Measurements from ENCODE around the gene ATP11A. TPM values are rescaled to one million over a fixed set of nuclear protein-coding genes. Genes with fewer than 3 reads are reported as not detected.

Gene ATP11A
- total and polyA plus RNA-seq, 2 donors (not counting 3 experiments of a cell fraction or from before 2014, with no cell fraction given): 16.5 to 88.1 TPM

GRCh38 chr13:112896736-112897602 lies 207.1 kb downstream of the ATP11A start:
- no TSS peak for BruUV-seq (replicated peaks)
- Histone ChIP-seq H4K20me1 (replicated peaks; ENCODE audit: control insufficient read depth, extremely low read depth, insufficient read depth, low read length) (no peaks in the 10 kb centered on the region), H3K9me3 (replicated peaks; ENCODE audit: control insufficient read depth, insufficient read depth, low read length) (no peaks in the 10 kb centered on the region), H3K4me1 (ENCODE audit: control insufficient read depth, extremely low read depth, insufficient read depth, low read length) (peaks cover 3% of the 10 kb centered on the region), H3K9ac (replicated peaks; ENCODE audit: extremely low read depth, insufficient read depth, low read length) (no peak overlapping the region), H3K4me2 (ENCODE audit: insufficient read depth, low read length) (no peak overlapping the region), H3K36me3 (ENCODE audit: control insufficient read depth in 2 of 2, extremely low read depth in 1 of 2, insufficient read depth in 2 of 2, low read length in 2 of 2) (no peaks in the 10 kb centered on the region), H3K79me2 (ENCODE audit: control insufficient read depth, insufficient read depth, low read length) (no peaks in the 10 kb centered on the region), H3K9me1 (replicated peaks; ENCODE audit: control insufficient read depth, extremely low read depth, insufficient read depth, low read length) (no peaks in the 10 kb centered on the region), H2AFZ (ENCODE audit: low read depth, low read length) (no peak overlapping the region), H3K4me3 (replicated peaks in 1 of 3; ENCODE audit: insufficient read depth in 1 of 3, low read depth in 1 of 3, low read length in 3 of 3) (no peak overlapping the region), H3K27me3 (ENCODE audit: control insufficient read depth in 2 of 2, insufficient read depth in 2 of 2, low read length in 2 of 2) (peaks cover 9 to 18% of the 10 kb centered on the region in 2 experiments), H3K27ac (ENCODE audit: insufficient read depth, low read depth, low read length) (no peak overlapping the region)
- TF ChIP-seq MAX (IDR thresholded peaks at IDR 0.05; ENCODE audit: insufficient read depth, insufficient read length) (no peak), POLR2A (IDR thresholded peaks at IDR 0.05; ENCODE audit: low read depth, low read length) (no peak), GATA2 (IDR thresholded peaks at IDR 0.05; ENCODE audit: insufficient read depth, insufficient read length, low read depth, low read length) (no peak), MYC (IDR thresholded peaks at IDR 0.05; ENCODE audit: low read depth, low read length) (no peak), EZH2 (IDR thresholded peaks at IDR 0.05; ENCODE audit: borderline replicate concordance, low read depth, low read length, severe bottlenecking) (no peak), POLR2AphosphoS5 (IDR thresholded peaks at IDR 0.05; ENCODE audit: insufficient read depth, low read depth, low read length) (no peak), CTCF (IDR thresholded peaks at IDR 0.05; ENCODE audit: extremely low read depth in 1 of 2, insufficient read depth in 1 of 2, low read depth in 1 of 2, low read length in 2 of 2) (no peak), FOS (IDR thresholded peaks at IDR 0.05; ENCODE audit: borderline replicate concordance, insufficient read depth, low read length) (no peak), JUN (IDR thresholded peaks at IDR 0.05; ENCODE audit: borderline replicate concordance, insufficient read depth, insufficient read length, low read depth) (no peak)
- ChIA-PET CTCF (interaction anchor here (0.6 kb wide), 1 partner anchor 17 kb away, joined by 3 read pairs; no protein-coding TSS in a partner anchor), POLR2A (no interaction called here)
- intact Hi-C loops (cut with micrococcal nuclease): no loop called here
- FAIRE-seq: no peak
- no peak for DNase-seq (ENCODE audit: low read depth, low spot score)
- dilution Hi-C loops (cut with MboI; ENCODE audit: extremely low pct_ligation_motif_present, low sequenced_read_pairs): no loop called here

Measured in endothelial cell of umbilical vein (primary cell).